Measurements from ENCODE around the gene POLR3B.
A peak's percentile ranks its signal among the peaks of the same experiment; 100 is the strongest.

The POLR3B gene

GRCh38 chr12:106412563-106412962 lies 55.0 kb downstream of the POLR3B start:
- DNase-seq (ENCODE audit: low spot score) (no peak), FAIRE-seq (no peak)

DNA sequence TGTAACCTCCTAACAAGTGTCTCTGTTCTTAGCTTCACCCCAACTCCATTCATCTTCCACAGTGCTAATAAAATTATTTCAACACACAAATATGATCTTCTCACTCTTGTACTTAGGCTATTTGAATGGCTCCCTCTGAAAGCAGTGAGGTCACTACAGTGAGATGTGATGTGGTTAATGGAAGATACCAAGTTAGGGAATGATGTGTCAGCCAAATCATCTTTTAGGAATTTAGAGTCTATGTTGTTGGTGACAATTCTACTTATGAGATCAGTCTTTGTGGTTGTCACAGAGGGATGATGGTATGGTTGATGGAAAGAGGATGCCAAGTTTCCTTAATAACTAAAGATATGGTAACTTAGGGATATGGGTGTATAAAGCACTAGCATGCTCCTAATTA lies 57.6 kb downstream of the POLR3B start:
- DNase-seq (ENCODE audit: low spot score) (peak; percentile 97), FAIRE-seq (peak; percentile 97)

DNA sequence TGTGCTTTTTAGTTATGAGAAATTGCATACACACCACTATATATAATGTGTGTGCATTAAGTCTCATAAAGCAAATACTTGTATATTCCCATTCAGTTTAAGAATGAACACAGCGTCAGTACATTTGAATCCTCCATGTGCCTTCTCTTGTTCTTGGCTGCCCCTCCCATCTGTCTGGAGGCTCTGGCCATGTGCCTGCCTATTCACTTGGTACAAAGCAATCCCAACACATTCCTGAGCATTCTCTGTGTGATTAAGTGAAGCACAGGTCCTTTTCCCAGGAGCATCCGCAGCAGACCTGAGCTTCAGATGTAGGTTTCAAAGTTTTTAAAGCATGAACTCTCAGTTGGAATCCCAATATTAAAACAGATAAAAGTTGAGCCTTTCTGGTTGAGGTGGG lies 58.7 kb downstream of the POLR3B start:
- peak; percentile 89 for FAIRE-seq

DNA sequence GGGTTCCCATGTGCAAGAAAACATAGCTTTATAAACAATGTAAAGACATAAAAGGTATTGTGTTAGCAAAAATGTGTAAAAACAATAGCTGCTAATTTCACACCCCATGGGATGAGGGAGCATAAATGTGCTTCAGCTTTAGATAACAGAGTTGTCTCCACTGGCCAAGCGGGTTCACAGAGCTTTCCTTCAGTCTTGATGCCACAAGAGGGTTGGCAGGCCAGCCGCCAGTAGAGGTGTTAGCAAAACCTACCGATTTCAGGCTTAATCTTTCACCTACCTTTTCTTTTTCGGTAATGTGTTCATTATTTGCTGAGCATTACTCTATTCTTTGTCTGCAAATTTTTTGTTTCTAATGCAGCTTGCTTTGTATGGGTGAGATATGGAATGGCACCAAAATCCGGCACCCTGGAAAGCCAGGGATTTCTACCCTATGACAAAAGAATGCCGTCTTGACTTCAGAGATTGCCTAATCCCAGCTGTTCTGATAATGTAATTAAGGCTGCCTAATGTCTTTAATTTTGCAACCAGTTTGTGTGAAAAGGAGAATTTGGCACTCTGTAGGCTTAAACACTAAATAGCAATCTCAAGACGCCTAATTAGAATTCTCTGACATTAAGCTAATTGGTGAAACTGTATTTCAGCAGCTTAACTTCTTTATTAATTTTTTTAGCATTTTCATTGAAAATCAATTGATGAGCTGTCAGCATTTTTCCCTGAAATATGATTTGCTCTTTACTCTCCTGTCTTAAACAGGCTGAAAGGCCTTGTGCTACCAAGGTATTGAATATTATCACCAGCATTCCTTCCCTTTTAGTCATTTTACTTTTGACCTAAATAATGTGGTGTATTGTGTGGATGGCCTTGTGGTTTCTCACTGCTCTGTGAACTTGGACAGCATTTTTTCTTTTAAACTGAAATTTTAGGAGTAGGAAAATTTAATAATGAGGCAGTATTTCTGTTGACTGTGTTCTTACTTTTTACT lies 60.7 kb downstream of the POLR3B start:
- DNase-seq (ENCODE audit: low spot score) (peak; percentile 75), FAIRE-seq (peak; percentile 94)

More for the DNA sequence above, 58.7 kb downstream of the POLR3B start:
- DNase-seq (ENCODE audit: low spot score), result peak; percentile 86

DNA sequence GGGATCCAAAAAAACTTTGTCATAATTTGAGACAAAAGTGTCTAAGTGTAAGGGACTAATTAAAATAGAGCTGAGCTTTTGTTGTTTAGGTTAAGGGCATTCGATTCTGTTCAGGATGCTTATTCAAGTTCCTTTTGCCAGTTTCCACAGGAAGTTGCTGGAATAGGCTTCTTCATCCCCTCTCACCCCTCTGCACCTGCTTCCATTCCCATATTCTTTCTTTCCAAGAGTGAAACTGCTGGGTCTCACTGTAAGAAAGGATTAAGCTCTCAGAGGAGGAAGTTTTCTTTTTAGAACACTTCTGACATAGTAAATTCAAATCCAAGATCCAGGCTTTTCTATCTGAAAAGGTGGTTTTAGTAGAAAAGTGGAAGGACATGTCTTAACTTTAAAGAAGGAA lies 61.4 kb downstream of the POLR3B start:
- FAIRE-seq (no peak), DNase-seq (ENCODE audit: low spot score) (no peak)

GRCh38 chr12:106423291-106423690 lies 65.7 kb downstream of the POLR3B start:
- FAIRE-seq (no peak), DNase-seq (ENCODE audit: low spot score) (no peak)

DNA sequence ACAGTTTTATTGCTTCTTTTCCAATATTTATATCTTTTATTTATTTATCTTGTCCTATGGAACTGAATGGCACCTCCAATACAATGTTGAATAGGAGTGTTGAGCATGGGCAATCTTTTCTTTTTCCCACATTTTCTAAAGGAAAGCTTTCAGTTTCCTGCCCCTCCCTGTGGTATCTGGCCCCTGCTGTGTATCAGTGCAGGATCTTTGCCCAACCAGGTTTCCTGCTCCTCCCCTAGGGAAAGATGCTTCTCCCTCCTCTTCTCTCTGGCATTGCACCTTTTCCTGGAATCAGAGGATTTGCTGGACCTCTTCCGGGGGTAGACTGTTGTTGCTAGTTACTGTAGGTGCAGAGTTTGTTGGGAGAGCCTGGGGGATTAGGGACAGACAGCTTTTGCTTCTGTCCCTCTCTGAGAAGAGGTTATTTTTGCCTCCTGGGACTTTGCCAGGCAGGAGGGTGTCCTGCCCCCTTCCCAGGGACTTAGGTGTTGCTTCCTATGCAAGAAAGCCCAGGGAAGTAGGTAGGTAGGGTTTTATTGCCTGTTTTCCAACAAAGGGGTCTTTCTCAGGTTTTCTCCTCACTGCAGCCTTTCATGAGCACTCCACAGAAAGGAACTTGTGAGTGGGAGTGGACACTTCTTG lies 67.6 kb downstream of the POLR3B start:
- FAIRE-seq (no peak), DNase-seq (ENCODE audit: low spot score) (no peak)

DNA sequence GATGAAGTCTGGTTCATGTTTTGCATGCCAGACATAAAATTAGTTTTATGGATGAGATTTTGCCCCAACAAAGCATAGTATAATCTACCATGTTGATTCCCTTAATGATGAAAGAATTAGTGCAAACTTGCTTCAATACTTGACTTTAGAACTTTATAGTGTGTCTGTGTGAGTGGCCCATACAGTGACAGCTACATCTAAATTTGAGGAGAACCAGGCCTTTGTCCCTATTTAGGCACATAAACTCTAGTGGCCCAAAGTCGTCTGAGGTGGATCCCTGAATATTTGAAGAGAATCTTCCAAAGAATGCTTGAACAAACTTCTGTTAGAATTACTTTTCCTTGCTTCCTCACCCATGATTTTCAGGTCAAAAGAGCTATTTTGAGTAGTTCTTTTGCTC lies 70.4 kb downstream of the POLR3B start:
- FAIRE-seq, result no peak
- no peak for DNase-seq (ENCODE audit: low spot score)

DNA sequence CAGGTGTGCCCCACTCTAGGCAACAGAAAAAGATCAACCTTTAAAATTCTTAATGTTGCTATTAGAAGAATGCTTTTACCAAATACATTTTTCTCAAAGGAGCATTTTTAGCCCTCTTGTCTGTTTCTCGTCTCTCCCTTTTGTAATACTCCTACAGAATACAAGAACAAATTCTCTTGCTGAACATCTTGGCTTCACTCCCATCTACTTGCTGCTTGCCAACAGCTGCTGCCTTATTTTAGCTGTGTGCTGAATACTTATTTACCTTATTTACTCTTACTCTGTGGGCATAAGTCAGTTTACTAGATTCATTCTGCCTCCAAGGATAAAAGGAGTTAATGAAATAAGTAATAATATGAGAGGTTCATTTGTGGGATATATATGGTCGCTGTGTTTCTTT lies 70.8 kb downstream of the POLR3B start:
- FAIRE-seq (no peak), DNase-seq (ENCODE audit: low spot score) (no peak)

GRCh38 chr12:106429043-106429552 lies 71.5 kb downstream of the POLR3B start:
- FAIRE-seq, result no peak
- DNase-seq (ENCODE audit: low spot score), result no peak

DNA sequence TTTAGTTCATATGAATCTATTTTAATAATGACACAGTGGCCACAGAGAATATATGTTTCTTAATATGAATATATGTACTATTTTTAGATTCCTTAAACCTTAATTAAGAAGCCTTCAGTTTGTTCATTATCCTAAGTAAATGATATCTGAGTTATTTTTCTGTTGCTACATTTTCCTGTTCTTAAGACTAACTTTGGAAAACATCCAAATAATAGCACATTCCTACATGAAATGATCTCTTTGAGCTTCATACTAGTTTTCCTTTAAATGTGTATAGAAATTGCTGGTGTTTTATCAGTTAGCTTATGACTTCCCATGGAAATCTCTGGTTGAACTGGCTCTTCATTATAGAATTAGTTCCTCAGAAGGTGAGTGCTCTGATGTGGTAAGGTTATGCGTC lies 72.1 kb downstream of the POLR3B start:
- no peak for FAIRE-seq
- no peak for DNase-seq (ENCODE audit: low spot score)

GRCh38 chr12:106431839-106432411 lies 74.4 kb downstream of the POLR3B start:
- no peak for DNase-seq (ENCODE audit: low spot score)
- no peak for FAIRE-seq

DNA sequence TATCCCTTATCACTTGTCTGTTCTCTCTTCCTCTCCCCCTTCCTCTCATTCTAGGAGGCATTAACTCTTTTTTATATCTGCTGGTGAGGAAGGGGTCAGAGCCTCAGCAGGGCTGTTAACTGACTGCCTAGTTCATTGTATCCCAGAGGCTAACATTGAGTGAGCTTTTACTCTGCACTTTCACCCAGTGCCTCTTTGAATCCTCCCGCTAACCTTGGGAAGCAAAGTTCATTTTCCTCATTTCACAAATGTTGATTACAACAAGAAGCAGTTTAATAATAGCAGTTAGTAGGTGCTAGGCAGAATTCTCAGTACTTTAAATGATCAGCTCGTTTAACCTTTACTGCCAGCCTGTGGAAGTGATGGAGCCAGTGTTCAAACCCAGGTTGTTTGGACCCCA lies 75.5 kb downstream of the POLR3B start:
- DNase-seq (ENCODE audit: low spot score) (no peak), FAIRE-seq (no peak)

DNA sequence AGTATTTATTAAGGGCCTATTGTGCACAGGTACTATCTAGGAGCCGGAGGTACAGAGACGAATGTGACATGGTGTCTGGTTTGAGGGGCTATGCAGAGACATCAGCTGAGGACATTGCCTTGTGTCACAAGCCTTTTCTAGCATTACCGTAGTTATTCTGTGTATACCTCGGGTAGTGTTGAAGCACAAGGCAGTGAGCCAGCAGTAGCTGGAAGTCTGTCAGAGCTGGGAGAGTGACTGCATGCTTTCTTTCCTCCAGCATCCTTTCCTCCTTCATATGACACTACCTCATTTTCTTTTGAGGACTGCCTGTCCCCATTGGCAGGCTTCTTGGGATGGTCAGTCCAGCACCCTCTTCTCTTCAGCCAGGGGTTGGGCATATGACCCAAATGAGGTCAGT lies 77.0 kb downstream of the POLR3B start:
- no peak for FAIRE-seq
- DNase-seq (ENCODE audit: low spot score), result no peak

- no peak for DNase-seq (ENCODE audit: low spot score)
These were observed 78.6 kb downstream of the POLR3B start for GRCh38 chr12:106436164-106436563.

DNA sequence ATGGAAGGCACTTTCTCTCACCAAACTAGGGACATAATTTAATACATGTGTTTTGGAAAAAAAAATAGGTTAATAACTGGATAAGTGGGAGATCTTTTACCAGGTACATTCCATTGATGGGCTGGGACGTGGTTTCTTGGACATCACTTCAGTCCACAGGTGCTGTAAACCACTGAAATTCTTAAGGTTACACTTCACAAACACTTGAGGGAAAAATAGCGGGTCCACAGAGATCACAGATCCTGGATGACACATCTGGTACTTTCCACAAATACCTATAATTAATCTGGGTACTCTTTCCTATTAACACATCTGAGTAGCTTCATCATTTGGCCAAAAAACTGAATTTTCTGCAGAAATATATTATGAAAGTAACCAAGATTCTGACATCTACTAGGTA lies 85.0 kb downstream of the POLR3B start:
- DNase-seq (ENCODE audit: low spot score) (no peak), FAIRE-seq (no peak)

More at GRCh38 chr12:106436164-106436563, 78.6 kb downstream of the POLR3B start:
- no peak for FAIRE-seq

GRCh38 chr12:106445053-106445452 lies 87.5 kb downstream of the POLR3B start:
- FAIRE-seq (no peak), DNase-seq (ENCODE audit: low spot score) (no peak)

DNA sequence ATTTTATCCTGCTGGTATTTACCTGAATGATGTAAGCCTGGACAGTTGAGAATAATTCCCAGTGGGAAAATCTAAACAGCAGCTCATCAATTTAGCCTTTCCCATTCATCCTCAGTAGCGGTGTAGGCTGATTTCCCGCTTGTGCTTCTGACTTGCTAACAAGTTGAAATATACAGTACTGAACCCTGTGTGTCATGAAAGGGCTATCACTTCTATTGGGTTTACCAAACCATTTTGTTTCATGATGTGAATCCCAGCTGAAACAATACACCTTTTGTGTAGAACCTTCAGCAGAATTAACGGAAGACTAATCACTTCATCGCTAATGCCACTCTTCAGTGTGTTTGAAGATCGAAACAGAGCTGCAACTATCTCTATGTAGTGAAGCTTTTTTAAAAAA lies 88.4 kb downstream of the POLR3B start:
- DNase-seq (ENCODE audit: low spot score) (no peak), FAIRE-seq (no peak)

GRCh38 chr12:106446419-106447092 lies 89.0 kb downstream of the POLR3B start:
- DNase-seq (ENCODE audit: low spot score) (no peak), FAIRE-seq (no peak)

DNA sequence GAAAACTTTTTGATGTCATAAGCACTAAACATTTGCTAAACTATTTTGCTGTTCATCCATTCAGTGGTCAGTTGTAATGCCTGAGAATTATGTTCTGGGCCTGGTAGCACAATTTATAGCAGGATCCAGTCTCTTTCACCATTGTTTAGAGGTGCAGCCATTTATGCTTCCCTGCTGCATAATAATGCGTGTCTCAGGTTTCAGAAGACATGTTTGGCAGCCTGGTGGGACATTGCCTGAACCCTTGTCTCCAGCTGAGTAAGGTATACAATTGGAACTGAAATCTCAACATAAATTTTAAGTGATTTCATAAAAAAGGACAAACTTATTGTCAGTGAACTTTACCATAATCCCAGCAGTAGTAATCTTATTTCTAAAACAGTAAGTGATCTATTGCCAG lies 94.8 kb downstream of the POLR3B start:
- DNase-seq (ENCODE audit: low spot score) (no peak), FAIRE-seq (no peak)

DNA sequence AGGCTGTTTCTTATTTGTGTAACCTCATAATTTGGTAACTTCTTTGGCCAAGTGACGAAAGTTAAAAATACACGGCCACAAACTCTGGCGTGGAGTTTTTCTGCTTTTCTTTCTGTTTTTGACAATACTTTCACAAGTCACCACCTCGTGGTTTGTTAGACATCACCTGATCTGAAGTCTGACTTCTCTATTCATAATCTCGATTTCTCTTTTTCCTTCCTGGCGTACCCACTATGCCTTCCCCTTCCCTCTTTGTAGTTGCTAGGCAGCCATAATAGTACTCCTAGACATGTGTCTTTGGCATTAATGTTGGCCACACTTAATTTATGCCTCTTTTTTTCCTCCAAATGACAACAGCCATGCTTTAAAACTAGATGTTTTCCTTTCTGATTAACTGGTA lies 97.6 kb downstream of the POLR3B start:
- DNase-seq (ENCODE audit: low spot score), result no peak
- no peak for FAIRE-seq

DNA sequence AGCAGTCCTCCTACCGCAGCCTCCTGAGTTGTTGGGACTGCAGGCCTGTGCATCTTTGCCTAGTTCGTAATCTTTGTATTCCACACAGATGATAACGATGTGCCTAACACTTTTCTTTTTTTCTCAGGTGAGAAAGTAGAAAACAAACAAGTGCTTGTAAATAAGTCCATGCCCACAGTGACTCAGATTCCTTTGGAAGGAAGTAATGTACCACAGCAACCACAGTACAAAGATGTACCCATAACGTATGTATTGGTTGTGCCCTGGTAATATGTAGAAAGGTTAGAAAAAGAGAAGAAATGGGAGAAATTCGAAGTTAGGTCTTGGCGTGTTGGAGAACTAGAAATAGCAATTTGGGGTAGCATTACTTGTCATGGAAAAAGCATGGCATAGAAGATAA lies 101.6 kb downstream of the POLR3B start:
- DNase-seq (ENCODE audit: low spot score) (no peak), FAIRE-seq (no peak)
